Dermis microvascular lymphatic vessel endothelial cell (primary cell): ENCODE results near the gene THOC1. TPM values are rescaled to one million over a fixed set of nuclear protein-coding genes. Genes with fewer than 3 reads are reported as not detected.
A peak's percentile ranks its signal among the peaks of the same experiment; 100 is the strongest.

Experiments used
- DNase-seq, 2 donors: peaks; one replicate each; pipeline versions ENCODE4 v3.0.0 to v3.0.0-alpha.2; 2010; ENCODE audit warnings: low read depth in 2 of 2
- total RNA-seq: library from RNA; depleted of rRNA; stranded (reverse); fragments of >200 nt; gene quantifications from 2 replicates; pipeline ENCODE4 v1.2.1, GENCODE V29; 2014

The THOC1 gene
- total RNA-seq, 1 donor from 2014 or later, result 19.0 TPM

DNA sequence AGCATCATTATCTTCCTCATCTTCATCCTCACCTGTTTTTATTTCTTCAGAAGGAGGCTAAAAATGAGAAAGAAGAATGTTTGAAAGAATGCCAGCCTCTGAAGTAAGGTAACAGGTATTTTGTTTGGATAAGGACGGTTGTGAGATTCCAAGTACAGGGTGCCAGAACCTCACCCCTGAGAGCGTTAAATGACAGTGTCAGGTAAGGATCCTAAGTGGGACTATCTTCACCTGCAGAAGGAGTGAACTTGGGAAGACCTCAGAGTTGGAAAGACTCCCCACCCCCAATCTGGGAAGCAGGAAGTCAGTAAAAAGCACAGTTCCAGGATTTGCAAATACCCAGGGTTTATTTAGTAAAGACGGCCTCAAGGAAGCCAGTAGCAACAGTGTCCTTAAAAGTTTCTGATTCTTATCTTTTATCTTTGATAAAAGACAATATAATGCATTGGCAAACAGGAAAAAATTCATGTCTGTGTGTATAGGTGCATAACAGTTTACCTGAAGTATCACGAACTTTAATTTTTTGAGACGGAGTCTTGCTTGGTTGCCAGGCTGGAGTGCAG, 52.3 kb downstream of the THOC1 start:
- no peak for DNase-seq

- no peak for DNase-seq
Observed at GRCh38 chr18:213966-214365, 53.9 kb downstream of the THOC1 start.

DNA sequence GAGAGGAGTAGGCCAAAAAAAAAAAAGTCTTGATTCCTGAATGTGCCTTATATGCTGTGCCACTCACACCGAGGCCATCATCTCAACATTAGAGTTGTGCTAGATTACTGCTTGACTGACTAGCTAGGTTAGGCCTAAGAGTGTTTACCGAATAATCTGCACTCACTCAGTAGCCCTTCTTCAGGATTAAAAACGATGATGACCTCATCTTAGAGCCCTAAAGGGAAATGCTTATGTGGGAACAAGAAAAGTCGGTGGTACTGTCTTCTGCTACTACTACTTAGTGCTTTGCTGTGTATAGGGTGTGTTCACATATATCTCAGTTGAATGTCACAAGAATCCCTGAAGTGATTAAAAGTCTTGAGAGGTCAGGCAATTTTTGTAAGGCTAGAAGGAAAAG, 54.3 kb downstream of the THOC1 start:
- no peak for DNase-seq

DNA sequence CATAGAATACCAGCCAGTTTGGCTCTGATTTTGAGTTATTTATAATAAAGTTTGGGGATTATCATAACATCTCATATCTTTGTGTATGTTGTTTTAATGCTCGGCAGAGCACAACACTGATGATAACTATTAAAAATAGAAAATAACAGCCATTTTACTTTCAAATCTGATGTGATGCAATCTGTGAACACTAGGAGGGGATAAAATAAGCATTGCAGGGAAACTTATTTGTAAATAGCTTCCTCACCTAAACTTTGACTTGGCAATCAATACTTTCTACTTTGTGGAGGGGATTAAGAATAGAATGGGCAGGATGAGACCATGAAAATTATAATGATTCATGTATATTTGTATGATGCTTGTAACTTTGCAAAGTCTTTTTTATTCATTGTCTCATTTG, 55.1 kb downstream of the THOC1 start:
- DNase-seq, result no peak

DNA sequence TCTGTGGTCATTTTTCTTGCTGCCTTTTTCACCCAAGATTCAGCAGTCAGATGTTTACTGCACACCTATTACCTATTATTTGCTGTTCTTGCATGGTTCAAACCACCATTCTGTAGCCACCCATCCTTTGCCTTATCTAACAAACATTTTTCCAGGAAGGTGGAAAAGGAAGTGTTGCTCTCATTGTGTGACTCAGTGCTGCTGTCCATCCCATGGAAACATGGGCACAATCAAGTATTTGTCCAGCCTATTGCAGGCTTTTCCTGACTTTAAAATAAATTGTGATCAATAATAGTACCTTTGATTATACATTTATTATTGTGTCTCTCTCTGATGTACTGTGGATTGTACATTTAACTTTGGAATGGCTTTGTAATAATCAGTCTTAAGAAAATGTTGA, 56.3 kb downstream of the THOC1 start:
- peak; percentile 40 to 49 for DNase-seq

GRCh38 chr18:210733-211132, 57.1 kb downstream of the THOC1 start:
- DNase-seq, result no peak

GRCh38 chr18:210075-210474, 57.8 kb downstream of the THOC1 start:
- no peak for DNase-seq

DNA sequence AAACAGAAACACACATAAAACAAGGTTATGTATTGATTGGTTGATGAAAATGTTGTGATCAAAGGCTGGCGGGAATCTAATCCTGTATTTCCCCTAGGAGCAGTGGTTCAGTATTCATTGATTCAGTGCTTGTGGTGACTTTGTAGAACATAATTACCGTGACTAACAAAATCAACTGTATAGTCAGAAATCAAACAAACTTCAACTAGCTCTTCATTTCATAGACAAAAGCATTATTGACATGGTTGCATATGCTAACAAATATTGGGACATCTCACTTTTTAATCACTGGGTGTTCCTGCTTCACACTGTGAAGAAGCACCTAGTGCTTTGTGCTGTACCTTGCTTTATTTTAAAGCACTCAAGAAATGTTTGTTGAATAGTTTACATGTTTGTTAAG, 68.1 kb downstream of the THOC1 start:
- no peak for DNase-seq

- no peak for DNase-seq
Observed at GRCh38 chr18:199214-199613, 68.6 kb downstream of the THOC1 start.

DNA sequence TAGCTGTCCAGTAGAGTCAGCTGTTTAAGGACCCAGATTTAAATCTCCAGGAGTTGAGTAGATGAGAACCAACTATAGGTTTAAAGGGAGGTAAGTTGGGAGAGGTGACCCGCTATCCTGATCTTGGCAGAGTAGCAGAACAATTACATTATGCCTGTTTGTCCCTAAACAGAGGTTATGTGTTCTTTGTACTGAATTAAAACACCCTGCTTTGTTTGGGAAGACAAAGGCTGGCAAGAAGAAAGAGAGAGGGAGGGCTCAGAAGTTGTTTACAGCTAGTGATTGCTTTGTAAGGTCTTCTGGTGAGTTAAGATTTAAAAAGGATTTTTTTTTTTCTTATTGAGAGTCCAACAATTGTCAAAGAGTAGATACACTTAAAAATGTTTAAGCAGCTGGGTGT, 72.2 kb downstream of the THOC1 start:
- no peak for DNase-seq

DNA sequence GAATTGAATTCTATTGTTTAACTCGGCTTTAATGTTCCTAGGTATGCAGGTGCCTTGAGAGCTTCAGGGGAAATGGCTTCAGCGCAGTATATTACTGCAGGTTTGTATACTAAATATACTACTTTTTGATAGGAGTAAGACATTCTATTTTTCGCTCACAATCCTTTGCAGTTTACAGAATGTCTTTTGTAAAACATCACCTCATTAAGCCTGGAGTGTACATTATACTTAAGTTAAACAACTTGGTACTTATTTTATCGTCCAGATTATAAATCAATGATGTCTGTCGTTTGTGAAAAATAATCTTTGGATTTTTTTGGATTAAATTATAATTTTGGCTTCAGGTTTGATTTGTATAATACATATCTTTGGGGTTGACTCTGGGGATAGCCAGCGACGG, 75.0 kb downstream of the THOC1 start:
- no peak for DNase-seq

- DNase-seq, result no peak
Observed at GRCh38 chr18:191725-192124, 76.1 kb downstream of the THOC1 start.

GRCh38 chr18:189254-189653, 78.6 kb downstream of the THOC1 start:
- DNase-seq, result no peak

- DNase-seq, result peak in 1 of 2 donors; percentile 29
Observed at GRCh38 chr18:183769-184168, 84.1 kb downstream of the THOC1 start.

- no peak for DNase-seq
Observed at GRCh38 chr18:181711-182110, 86.1 kb downstream of the THOC1 start.

DNA sequence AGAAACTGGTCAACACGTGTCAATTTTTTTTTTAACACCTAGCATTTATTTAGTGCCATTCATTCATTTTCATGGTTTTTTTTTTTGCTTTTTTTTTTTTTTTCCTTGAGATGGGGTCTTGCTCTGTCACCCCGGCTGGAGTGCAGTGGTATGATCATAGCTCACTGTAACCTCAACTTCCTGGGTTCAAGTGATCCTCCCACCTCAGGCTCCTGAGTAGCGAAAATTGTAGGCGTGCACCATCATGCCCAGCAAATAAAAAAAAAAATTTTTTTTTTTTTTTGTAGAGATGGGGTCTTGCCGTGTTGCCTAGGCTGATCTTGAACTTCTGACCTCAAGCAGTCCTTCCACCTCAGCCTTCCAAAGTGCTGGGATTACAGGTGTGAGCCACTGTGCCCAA, 88.3 kb downstream of the THOC1 start:
- no peak for DNase-seq

- DNase-seq, result no peak
Observed at GRCh38 chr18:172361-172760, 95.5 kb downstream of the THOC1 start.

Other genes starting within 250 kb of the THOC1 start
- not detected in 2 replicates for gene TUBB8B, start 218.4 kb downstream of the THOC1 start, total RNA-seq
- 17.3 and 20.7 TPM in 2 replicates for gene USP14, start 109.5 kb downstream of the THOC1 start, total RNA-seq
- gene COLEC12, start 232.7 kb upstream of the THOC1 start, total RNA-seq, result 33.4 and 110 TPM in 2 replicates